ENCODE measurements around the gene TP53TG3C. TPM values are rescaled to one million over a fixed set of nuclear protein-coding genes. Genes with fewer than 3 reads are reported as not detected.

Gene TP53TG3C
- total RNA-seq: not detected in 2 replicates

GRCh38 chr16:33193926-33194325 lies at the start of gene TP53TG3C:
Gene TP53TG3C (plus strand): TSS chr16:33194226. CDS start chr16:33194294, 68 bp downstream.

Small RNAs within 50 kb of the gene (small RNA-seq; reads per million reads assigned to genes)
- not detected for gene AC138869.1

Other genes starting within 250 kb of the TP53TG3C start
- gene TP53TG3E, start 110.1 kb downstream of the TP53TG3C start, total RNA-seq: not detected in 2 replicates
- gene TP53TG3B, start 166.6 kb downstream of the TP53TG3C start, total RNA-seq: not detected in 2 replicates

Measured in placental epithelial cell (primary cell).